ENCODE measurements around the gene TAOK1.

The TAOK1 gene

DNA sequence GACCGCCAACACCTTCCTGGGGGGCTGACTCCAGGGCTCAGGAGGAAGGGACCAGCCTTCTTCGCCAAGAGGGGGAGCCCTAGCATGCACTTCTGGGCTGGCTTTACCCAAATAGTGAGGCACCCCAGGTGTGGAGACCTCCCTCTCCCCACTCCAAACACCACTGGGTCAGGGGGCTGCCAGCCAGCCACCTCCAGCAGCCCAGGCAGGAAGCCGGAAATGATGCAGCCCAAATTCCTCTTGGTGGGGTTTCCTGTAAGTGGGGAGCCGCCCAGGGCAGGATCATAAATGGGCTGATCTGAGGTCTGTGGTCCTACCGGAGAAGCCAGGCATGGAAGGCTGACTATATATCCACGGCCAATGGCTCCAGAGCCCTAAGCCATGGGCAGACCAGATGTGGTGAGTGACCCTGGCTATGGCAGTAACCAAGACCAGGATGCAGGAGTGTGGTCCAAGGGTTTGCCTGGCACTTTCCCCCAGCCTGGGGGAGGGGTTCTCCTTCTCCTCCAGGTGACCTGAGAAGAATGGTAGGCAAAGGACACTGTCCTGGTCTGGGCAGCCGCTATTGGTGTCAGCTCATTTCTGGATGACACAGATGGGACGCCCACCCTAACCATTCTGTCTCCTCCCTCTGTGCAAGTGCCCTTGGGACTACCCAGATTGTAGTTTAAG is 195.1 kb downstream of the TAOK1 start:
- H3K4me3 Mint-ChIP-seq: peak overlapping the region; percentile 60
- CTCF ChIA-PET: interaction anchor here (1.7 to 2.5 kb wide), 3 partner anchors 9 to 32 kb away, joined by 5 to 14 read pairs (median 7); no protein-coding TSS in a partner anchor
- no peaks in the 10 kb centered on the region for H3K9me3 Mint-ChIP-seq
- peak; percentile 57 for DNase-seq
- peak overlapping the region; percentile 84 for H3K27ac Mint-ChIP-seq
- H3K4me1 Mint-ChIP-seq: peaks cover 60% of the 10 kb centered on the region
- peaks cover 25% of the 10 kb centered on the region for H3K36me3 Mint-ChIP-seq
- H3K27me3 Mint-ChIP-seq: no peaks in the 10 kb centered on the region

GRCh38 chr17:29586676-29587469 is 196.7 kb downstream of the TAOK1 start:
- Mint-ChIP-seq H3K27ac (peak overlapping the region; percentile 11), H3K36me3 (peaks cover 21% of the 10 kb centered on the region), H3K4me1 (peaks cover 72% of the 10 kb centered on the region), H3K27me3 (no peaks in the 10 kb centered on the region), H3K4me3 (peak overlapping the region; percentile 93), H3K9me3 (no peaks in the 10 kb centered on the region)
- DNase-seq: no peak
- CTCF ChIA-PET: interaction anchor here (0.8 to 1.9 kb wide), 6 partner anchors 7 to 217 kb away, joined by 3 to 7 read pairs (median 4); no protein-coding TSS in a partner anchor

DNA sequence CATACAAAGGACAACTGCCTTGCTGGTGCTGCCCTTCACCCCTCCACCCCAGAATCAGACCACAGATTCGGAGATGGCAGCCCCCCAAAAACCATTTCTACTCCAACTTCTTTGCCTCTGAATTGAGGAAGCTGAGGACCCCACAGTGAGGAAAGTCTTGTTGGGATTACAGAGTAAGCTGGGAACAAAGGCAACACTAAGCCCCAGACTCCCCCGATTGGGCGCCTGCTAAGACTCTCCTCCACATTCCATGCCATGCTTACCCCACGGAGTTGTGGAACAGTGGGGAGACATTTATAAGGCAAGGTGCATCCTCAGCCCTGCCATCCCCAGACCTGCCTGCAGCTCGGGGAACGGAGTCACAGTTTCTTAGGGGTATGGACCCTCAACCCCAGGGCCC is 197.4 kb downstream of the TAOK1 start:
- Mint-ChIP-seq H3K4me1 (peaks cover 77% of the 10 kb centered on the region), H3K27ac (peak overlapping the region; percentile 85), H3K4me3 (peak overlapping the region; percentile 93), H3K36me3 (peaks cover 13% of the 10 kb centered on the region), H3K9me3 (no peaks in the 10 kb centered on the region), H3K27me3 (no peaks in the 10 kb centered on the region)
- DNase-seq: no peak
- CTCF ChIA-PET: interaction anchor here (0.8 to 1.8 kb wide), 8 partner anchors 8 to 434 kb away, joined by 3 to 7 read pairs (median 4); no protein-coding TSS in a partner anchor

DNA sequence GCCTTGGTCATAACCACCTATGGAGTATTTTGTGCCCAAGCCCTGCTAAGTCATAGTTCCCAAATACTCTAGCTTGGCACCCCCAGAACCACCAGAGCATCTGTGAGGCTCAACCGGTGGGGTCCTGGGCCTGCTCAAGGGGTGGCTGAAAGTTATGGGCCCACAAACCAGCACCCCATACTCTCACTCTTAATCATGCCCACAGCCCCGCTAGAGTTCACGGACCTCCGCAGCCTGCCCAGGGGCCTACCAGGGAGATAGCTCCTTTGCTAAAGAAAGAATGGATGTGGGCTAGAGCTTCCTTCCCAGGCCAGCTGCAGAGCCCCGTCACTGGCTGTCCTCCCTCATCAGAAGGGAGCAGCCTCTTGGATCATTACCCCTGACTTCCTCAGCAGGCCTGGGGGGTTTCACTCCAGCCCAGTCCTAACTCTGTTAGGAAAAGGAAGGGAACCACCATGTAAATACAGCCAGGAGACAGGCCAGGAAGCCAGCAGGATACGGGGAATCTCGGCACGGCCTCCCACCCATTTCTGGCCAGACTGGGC is 197.9 kb downstream of the TAOK1 start:
- DNase-seq: no peak
- CTCF ChIA-PET: interaction anchor here (0.8 to 1.8 kb wide), 8 partner anchors 9 to 433 kb away, joined by 3 to 9 read pairs (median 4); no protein-coding TSS in a partner anchor
- Mint-ChIP-seq H3K27me3 (no peaks in the 10 kb centered on the region), H3K9me3 (no peaks in the 10 kb centered on the region), H3K4me1 (peaks cover 81% of the 10 kb centered on the region), H3K4me3 (peak overlapping the region; percentile 93), H3K36me3 (peaks cover 9% of the 10 kb centered on the region), H3K27ac (peak overlapping the region; percentile 85)

- Mint-ChIP-seq H3K36me3 (peaks cover 4% of the 10 kb centered on the region), H3K4me1 (peaks cover 77% of the 10 kb centered on the region), H3K27ac (peak overlapping the region; percentile 66), H3K27me3 (peaks cover under 1% of the 10 kb centered on the region), H3K4me3 (peak overlapping the region; percentile 93), H3K9me3 (no peaks in the 10 kb centered on the region)
- DNase-seq: peak; percentile 64
- CTCF ChIA-PET: interaction anchor here (0.9 to 1.8 kb wide), 7 partner anchors 9 to 433 kb away, joined by 3 to 9 read pairs (median 4); no protein-coding TSS in a partner anchor
These were observed 198.6 kb downstream of the TAOK1 start for GRCh38 chr17:29588562-29589411.

DNA sequence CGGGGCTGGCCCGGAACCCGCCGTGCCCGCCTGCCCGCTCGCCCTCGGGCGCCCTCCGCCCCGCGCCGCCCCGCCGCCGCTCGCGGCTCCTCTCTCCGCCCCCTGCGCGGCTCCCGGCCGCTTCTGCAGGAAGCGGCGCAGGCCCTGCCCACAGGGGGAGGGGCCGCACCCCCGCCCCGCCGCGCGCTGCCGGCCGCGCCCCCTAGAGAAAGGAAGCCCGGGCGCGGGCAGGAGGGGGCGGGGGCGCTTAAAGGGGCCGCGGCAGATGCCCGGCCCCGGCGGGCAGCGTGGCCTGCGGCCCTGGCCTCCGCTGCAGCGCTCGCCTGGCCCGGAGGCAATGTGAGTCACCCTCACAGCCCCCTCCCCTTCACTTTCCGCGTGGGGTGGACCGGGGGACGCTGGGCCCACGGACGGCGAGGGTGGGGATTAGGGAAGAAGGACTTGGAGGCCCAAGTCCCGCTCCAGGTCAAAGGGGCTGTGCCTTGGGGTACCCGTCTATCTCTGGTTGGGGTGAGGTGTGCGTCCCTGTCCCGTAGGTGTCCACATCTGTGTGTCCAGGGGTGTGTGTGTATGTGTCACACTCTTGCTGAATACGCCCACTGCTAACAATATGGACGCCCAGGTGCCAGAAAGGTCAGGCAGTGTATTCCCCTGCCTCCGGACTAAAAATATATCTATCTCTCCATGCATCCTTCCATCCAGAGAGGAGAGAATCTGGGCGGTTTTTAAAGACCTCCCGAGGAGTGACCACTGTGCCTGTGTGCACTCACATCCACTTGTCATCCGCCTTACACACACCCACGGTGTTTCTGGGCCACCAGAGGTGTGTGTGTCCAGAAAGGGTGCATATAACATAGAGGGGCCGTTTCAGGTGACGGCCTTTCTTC is 199.6 kb downstream of the TAOK1 start, which contains the start of gene GIT1:
Gene GIT1, minus strand, starts transcription at position 125 of the 887 bp plus-strand sequence. CDS start 270 bp downstream, outside the sequence.
- Mint-ChIP-seq H3K4me3 (peak within 1 kb of the TSS; percentile 93), H3K36me3 (peaks cover 3% of the 10 kb centered on the region), H3K27ac (peak within 1 kb of the TSS; percentile 89), H3K9me3 (no peaks in the 10 kb centered on the region), H3K27me3 (peaks cover 7% of the 10 kb centered on the region), H3K4me1 (peaks cover 73% of the 10 kb centered on the region)
- CTCF ChIA-PET: interaction anchor here (1.6 to 5.0 kb wide), 2 partner anchors 9 to 28 kb away, joined by 9 to 48 read pairs; no protein-coding TSS in a partner anchor
- DNase-seq: peak; percentile 87

DNA sequence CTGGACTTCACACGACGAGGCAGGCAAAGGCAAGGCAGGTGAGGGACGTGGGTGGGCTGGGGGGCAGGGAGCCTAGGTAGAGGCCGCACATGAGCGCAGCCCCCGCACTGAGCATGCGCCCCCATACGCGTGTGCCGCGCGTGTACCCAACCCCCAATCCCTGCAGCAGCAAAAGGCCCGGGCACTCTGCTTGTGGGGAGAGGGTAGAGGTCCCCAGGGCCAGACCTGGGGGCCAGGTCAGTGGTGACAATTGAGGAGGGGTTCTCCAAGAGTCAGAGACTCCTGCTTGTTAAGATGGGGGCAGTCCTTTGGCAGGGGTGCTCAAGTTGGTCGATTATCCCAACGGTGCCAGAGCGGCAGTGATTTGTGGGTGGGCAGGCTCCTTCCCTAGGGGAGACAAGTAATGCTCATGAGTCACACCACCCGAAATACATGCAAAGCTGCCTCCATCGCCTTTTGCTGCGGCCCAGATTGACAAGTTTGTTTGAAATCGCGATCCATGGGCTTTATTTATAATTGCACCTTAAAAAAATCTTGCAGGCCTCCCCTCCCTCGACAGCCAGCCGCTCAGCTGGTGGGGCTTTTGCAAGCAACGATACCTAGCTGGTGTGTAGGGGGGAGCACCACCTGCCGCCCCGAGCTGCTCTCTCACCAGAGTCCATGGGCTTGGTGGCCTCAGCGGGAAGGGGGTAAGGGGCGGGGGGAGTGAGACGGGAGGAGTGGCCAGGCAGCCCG is 200.4 kb downstream of the TAOK1 start:
- peak; percentile 39 for DNase-seq
- CTCF ChIA-PET: interaction anchor here (1.1 to 5.0 kb wide), 8 partner anchors 10 to 220 kb away, joined by 5 to 48 read pairs (median 12); partner anchors contain the start of genes ABHD15, CORO6 and TP53I13
- Mint-ChIP-seq H3K27ac (peak overlapping the region; percentile 89), H3K9me3 (no peaks in the 10 kb centered on the region), H3K36me3 (peaks cover 3% of the 10 kb centered on the region), H3K4me3 (peak overlapping the region; percentile 80), H3K27me3 (peaks cover 7% of the 10 kb centered on the region), H3K4me1 (peaks cover 65% of the 10 kb centered on the region)

GRCh38 chr17:29591146-29591736 is 201.1 kb downstream of the TAOK1 start:
- no peaks in the 10 kb centered on the region for H3K9me3 Mint-ChIP-seq
- peak; percentile 49 for DNase-seq
- peak overlapping the region; percentile 77 for H3K27ac Mint-ChIP-seq
- H3K4me3 Mint-ChIP-seq: peak overlapping the region; percentile 80
- H3K4me1 Mint-ChIP-seq: peaks cover 59% of the 10 kb centered on the region
- CTCF ChIA-PET: interaction anchor here (0.7 to 5.0 kb wide), 14 partner anchors 8 to 502 kb away, joined by 3 to 48 read pairs (median 8); partner anchors contain the start of genes ABHD15, CORO6 and TP53I13
- H3K36me3 Mint-ChIP-seq: peaks cover 3% of the 10 kb centered on the region
- peaks cover 7% of the 10 kb centered on the region for H3K27me3 Mint-ChIP-seq

DNA sequence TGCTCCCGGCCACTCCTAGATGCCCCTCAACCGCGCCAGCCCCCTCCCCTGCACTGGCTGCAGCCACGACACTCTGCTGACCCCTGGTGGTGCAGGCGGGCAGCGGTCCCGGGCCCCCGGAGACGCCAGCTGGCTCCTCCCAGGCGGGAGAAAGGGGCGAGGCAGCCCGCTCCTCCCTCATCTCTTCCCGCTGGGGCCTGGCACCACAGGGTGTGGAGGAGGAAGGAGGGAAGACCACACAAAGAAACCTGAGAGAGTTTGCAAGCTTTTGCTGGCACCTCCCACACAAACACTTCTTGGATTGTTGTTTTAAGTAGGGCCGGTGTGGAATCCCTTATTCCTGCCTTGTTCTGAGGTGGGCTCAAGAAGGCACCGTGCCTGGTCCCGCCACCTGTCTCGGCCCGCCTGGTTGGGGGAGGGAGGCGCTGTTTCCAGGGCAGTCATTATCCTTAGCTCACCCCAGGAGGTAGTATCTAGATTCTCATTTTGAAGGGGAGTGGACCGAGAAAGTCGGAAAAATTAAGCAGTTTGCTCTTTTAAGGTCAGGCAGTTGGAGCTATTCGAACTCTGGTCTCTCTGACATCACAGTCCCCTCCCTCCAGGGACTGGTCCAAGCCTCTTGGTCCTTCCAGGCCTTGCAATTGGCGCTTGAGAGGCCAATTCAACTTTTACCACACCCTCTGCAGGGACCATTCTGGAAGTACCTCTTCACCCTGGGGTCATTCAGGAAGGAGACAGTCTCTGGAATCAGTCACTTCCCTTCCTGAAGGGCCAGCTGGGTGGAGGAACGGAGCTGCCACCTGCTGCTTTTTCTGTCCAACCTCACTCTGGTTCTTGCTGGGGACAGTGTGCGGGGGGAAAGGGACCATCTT is 201.8 kb downstream of the TAOK1 start:
- Mint-ChIP-seq H3K4me1 (peaks cover 51% of the 10 kb centered on the region), H3K27ac (peak overlapping the region; percentile 77), H3K27me3 (peaks cover 7% of the 10 kb centered on the region), H3K4me3 (peak overlapping the region; percentile 80), H3K36me3 (peaks cover 3% of the 10 kb centered on the region), H3K9me3 (no peaks in the 10 kb centered on the region)
- peak; percentile 87 for DNase-seq
- CTCF ChIA-PET: interaction anchor here (0.7 to 5.0 kb wide), 14 partner anchors 8 to 501 kb away, joined by 3 to 48 read pairs (median 8); partner anchors contain the start of genes ABHD15, CORO6 and TP53I13

GRCh38 chr17:29592850-29593551 is 202.8 kb downstream of the TAOK1 start, which contains the start of gene ANKRD13B:
Gene ANKRD13B, plus strand, starts transcription at chr17:29593132. Its CDS starts 490 bp downstream, at chr17:29593622.
- Mint-ChIP-seq H3K27me3 (peaks cover 10% of the 10 kb centered on the region), H3K4me1 (peaks cover 41% of the 10 kb centered on the region), H3K27ac (peak within 1 kb of the TSS; percentile 19), H3K36me3 (peaks cover 3% of the 10 kb centered on the region), H3K9me3 (no peaks in the 10 kb centered on the region), H3K4me3 (peak within 1 kb of the TSS; percentile 80)
- peak; percentile 65 for DNase-seq
- CTCF ChIA-PET: interaction anchor here (0.9 to 5.0 kb wide), 7 partner anchors 9 to 223 kb away, joined by 3 to 48 read pairs (median 23); partner anchors contain the start of genes ABHD15, CORO6 and TP53I13
